Karpas-422 (cell line): ENCODE measurements around the gene CGB7. TPM values are rescaled to one million over a fixed set of nuclear protein-coding genes. Genes with fewer than 3 reads are reported as not detected.
A peak's percentile ranks its signal among the peaks of the same experiment; 100 is the strongest.
"Not testable (repeated sequence)": the region's sequence is repeated elsewhere in the genome, so short reads cannot be mapped to it uniquely, and the experiment has no call there.

Experiments
- DNase-seq: peaks from one replicate; pipeline ENCODE4 v3.0.0-alpha.2; 2015
- H2AFZ ChIP-seq: fragments of 200-600 bp; sonication (generic); 2 replicates; pipeline ENCODE4 v1.6.1; 2014; ENCODE audit warnings: antibody characterized with exemption, low read length, mixed read lengths
- H3K27ac ChIP-seq: fragments of 200-600 bp; sonication (generic); 2 replicates; pipeline ENCODE4 v1.5.1; 2014; ENCODE audit warnings: mild to moderate bottlenecking, low read length, moderate library complexity
- H3K27me3 ChIP-seq: fragments of 200-600 bp; sonication (generic); 2 replicates; pipeline ENCODE4 v1.6.1; 2014; ENCODE audit warnings: low read length, mixed read lengths
- H3K36me3 ChIP-seq: fragments of 200-600 bp; sonication (generic); 2 replicates; pipeline ENCODE4 v1.6.1; 2014; ENCODE audit warnings: low read length, mixed read lengths; ENCODE audit not compliant: insufficient read depth
- H3K4me1 ChIP-seq: fragments of 200-600 bp; sonication (generic); 2 replicates; pipeline ENCODE4 v1.6.1; 2014; ENCODE audit warnings: mild to moderate bottlenecking, low read length, mixed read lengths
- H3K4me2 ChIP-seq: fragments of 200-600 bp; sonication (generic); 2 replicates; pipeline ENCODE4 v1.6.1; 2014; ENCODE audit warnings: low read length, low read depth, mild to moderate bottlenecking; ENCODE audit not compliant: poor library complexity, severe bottlenecking
- H3K4me3 ChIP-seq: fragments of 200-600 bp; sonication (generic); 2 replicates; pipeline ENCODE4 v1.5.1; 2014; ENCODE audit warnings: mild to moderate bottlenecking, antibody characterized with exemption, low read length, mixed read lengths
- H3K79me2 ChIP-seq: fragments of 200-600 bp; sonication (generic); 2 replicates; pipeline ENCODE4 v1.6.1; 2014; ENCODE audit warnings: mild to moderate bottlenecking, low read length, mixed read lengths
- H3K9ac ChIP-seq: fragments of 200-600 bp; sonication (generic); 2 replicates; pipeline ENCODE4 v1.6.0; 2014; ENCODE audit warnings: low read length
- H3K9me2 ChIP-seq: fragments of 200-600 bp; sonication (generic), shearing (Covaris generic); replicated peaks from 2 replicates; pipeline ENCODE4 v1.6.0; 2014; ENCODE audit warnings: mild to moderate bottlenecking, low read length, moderate library complexity; ENCODE audit not compliant: insufficient read depth
- H3K9me3 ChIP-seq: fragments of 300-700, 200-600 bp; sonication (generic); 2 replicates; pipeline ENCODE4 v1.6.1; 2014; ENCODE audit warnings: low read length, mixed read lengths
- H4K20me1 ChIP-seq: fragments of 200-600 bp; sonication (generic); 2 replicates; pipeline ENCODE4 v1.6.1; 2014; ENCODE audit warnings: mild to moderate bottlenecking, antibody characterized with exemption, low read length, low read depth; ENCODE audit not compliant: insufficient read depth
- total RNA-seq: library from RNA; depleted of rRNA; stranded (reverse); fragments of >200 nt; shearing (Covaris generic); gene quantifications from 2 replicates; pipeline ENCODE4 v1.2.3, GENCODE V29; 2014; ENCODE audit warnings: low replicate concordance

Gene CGB7
- total RNA-seq, 1 experiment from 2014 or later, result not detected

GRCh38 chr19:49018388-49019241 lies 38.9 kb downstream of the CGB7 start:
- H2AFZ ChIP-seq, H3K27me3 ChIP-seq, H3K4me2 ChIP-seq, H3K79me2 ChIP-seq, H3K9ac ChIP-seq, H3K9me3 ChIP-seq, H3K36me3 ChIP-seq, H3K9me2 ChIP-seq, H3K4me3 ChIP-seq, H3K27ac ChIP-seq: not testable (repeated sequence)
- peaks cover 27% of the 10 kb centered on the region; the same call in 1 of the 2 replicates for H4K20me1 ChIP-seq
- peak; percentile 46 for DNase-seq
- H3K4me1 ChIP-seq, result peaks cover 16% of the 10 kb centered on the region

- no peaks in the 10 kb centered on the region for H3K27me3 ChIP-seq
- peaks cover 16% of the 10 kb centered on the region for H3K4me1 ChIP-seq
- H3K4me3 ChIP-seq, result no peak overlapping the region
- peak; percentile 75 for DNase-seq
- no peak overlapping the region for H3K27ac ChIP-seq
- peaks cover 27% of the 10 kb centered on the region; the same call in 1 of the 2 replicates for H4K20me1 ChIP-seq
- H2AFZ ChIP-seq, result no peak overlapping the region
- H3K9me2 ChIP-seq, result no peaks in the 10 kb centered on the region
- H3K36me3 ChIP-seq, result peaks cover 6% of the 10 kb centered on the region; the same call in 1 of the 2 replicates
- H3K9ac ChIP-seq, result no peak overlapping the region
- H3K9me3 ChIP-seq, result no peaks in the 10 kb centered on the region
- H3K79me2 ChIP-seq, result no peaks in the 10 kb centered on the region
- no peak overlapping the region for H3K4me2 ChIP-seq
These were observed 39.7 kb downstream of the CGB7 start for GRCh38 chr19:49017666-49018351.

GRCh38 chr19:49017041-49017665 lies 40.4 kb downstream of the CGB7 start, which contains the start of gene LHB:
LHB (minus strand) TSS chr19:49017091; CDS start chr19:49017081, 10 bp downstream.
- DNase-seq, result no peak
- H3K79me2 ChIP-seq, result no peaks in the 10 kb centered on the region
- H3K27ac ChIP-seq, result no peak within 1 kb of the TSS
- H3K36me3 ChIP-seq, result peaks cover 6% of the 10 kb centered on the region; the same call in 1 of the 2 replicates
- peaks cover 16% of the 10 kb centered on the region for H3K4me1 ChIP-seq
- H2AFZ ChIP-seq, result no peak within 1 kb of the TSS
- H3K9ac ChIP-seq, result no peak within 1 kb of the TSS
- H3K4me3 ChIP-seq, result no peak within 1 kb of the TSS
- no peak within 1 kb of the TSS for H3K4me2 ChIP-seq
- peaks cover 27% of the 10 kb centered on the region; the same call in 1 of the 2 replicates for H4K20me1 ChIP-seq
- H3K9me2 ChIP-seq, result no peaks in the 10 kb centered on the region
- no peaks in the 10 kb centered on the region for H3K27me3 ChIP-seq
- no peaks in the 10 kb centered on the region for H3K9me3 ChIP-seq

DNA sequence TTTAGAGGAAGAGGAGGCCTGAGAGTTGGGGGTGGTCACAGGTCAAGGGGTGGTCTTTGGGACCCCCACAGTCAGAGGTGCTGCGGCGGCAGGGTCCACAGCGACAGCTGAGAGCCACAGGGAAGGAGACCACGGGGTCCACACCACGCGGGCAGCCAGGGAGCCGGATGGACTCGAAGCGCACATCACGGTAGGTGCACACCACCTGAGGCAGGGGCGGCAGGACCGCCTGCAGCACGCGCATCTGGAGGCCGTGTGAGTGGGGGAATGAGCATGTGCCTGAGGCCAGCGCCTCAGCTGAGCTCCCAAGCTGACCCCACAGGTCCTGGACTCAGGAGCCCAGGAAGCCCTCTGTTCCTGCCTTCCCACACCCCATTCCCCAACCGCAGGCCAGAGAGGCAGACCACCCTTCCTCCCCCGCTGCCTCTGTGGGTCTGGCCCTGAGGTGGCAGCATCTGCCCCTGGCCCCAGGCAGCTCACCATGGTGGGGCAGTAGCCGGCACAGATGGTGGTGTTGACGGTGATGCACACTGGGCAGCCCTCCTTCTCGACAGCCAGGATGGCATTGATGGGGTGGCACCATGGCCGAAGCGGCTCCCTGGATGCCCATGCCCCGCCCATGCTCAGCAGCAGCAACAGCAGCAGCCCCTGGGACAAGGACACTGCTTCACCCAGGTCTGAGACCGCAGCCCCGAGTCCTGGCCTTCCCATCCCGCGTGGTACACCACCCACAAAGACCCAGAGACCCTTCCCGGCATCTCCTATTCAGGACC lies 41.3 kb downstream of the CGB7 start:
- Histone ChIP-seq H3K4me3 (no peak overlapping the region), H3K4me2 (no peak overlapping the region), H4K20me1 (peaks cover 22% of the 10 kb centered on the region; the same call in 1 of the 2 replicates), H2AFZ (no peak overlapping the region), H3K4me1 (peaks cover 16% of the 10 kb centered on the region), H3K9me2 (no peaks in the 10 kb centered on the region), H3K27ac (no peak overlapping the region), H3K9ac (no peak overlapping the region), H3K27me3 (no peaks in the 10 kb centered on the region), H3K9me3 (no peaks in the 10 kb centered on the region), H3K79me2 (no peaks in the 10 kb centered on the region), H3K36me3 (peaks cover 6% of the 10 kb centered on the region; the same call in 1 of the 2 replicates)
- no peak for DNase-seq

DNA sequence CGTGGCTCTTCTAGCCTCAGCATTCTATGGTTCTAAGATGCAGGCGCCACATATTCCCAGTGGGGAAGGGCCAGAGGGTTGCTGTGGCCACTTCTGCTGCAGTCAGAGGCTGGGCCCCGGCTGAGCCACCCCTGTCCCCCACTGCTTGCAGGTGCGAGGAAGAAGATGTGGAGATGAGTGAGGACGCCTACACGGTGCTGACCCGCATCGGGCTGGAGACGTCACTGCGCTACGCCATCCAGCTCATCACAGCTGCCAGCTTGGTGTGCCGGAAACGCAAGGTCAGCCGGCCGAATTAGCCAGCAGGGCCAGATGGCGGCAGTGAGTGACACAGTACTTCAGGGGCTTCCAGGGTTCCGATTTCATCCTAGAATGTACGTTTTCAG lies 42.7 kb downstream of the CGB7 start:
- H3K9me3 ChIP-seq, result no peaks in the 10 kb centered on the region
- H3K4me1 ChIP-seq, result 0 out of 2 replicates have a peak, but pooled peaks cover 4% of the 10 kb centered on the region
- peaks cover 6% of the 10 kb centered on the region; the same call in 1 of the 2 replicates for H3K36me3 ChIP-seq
- H3K27ac ChIP-seq, result no peak overlapping the region
- no peak overlapping the region for H2AFZ ChIP-seq
- peaks cover 10% of the 10 kb centered on the region; the same call in 1 of the 2 replicates for H4K20me1 ChIP-seq
- no peak overlapping the region for H3K4me2 ChIP-seq
- no peaks in the 10 kb centered on the region for H3K27me3 ChIP-seq
- no peak for DNase-seq
- no peaks in the 10 kb centered on the region for H3K9me2 ChIP-seq
- no peak overlapping the region for H3K4me3 ChIP-seq
- H3K9ac ChIP-seq, result no peak overlapping the region
- no peaks in the 10 kb centered on the region for H3K79me2 ChIP-seq

GRCh38 chr19:49014123-49014869 lies 43.3 kb downstream of the CGB7 start:
- H3K9me3 ChIP-seq, result no peaks in the 10 kb centered on the region
- H3K79me2 ChIP-seq, result no peaks in the 10 kb centered on the region
- no peak overlapping the region for H2AFZ ChIP-seq
- DNase-seq, result no peak
- peaks cover 10% of the 10 kb centered on the region; the same call in 1 of the 2 replicates for H3K36me3 ChIP-seq
- peaks cover 5% of the 10 kb centered on the region; the same call in 1 of the 2 replicates for H4K20me1 ChIP-seq
- no peak overlapping the region for H3K9ac ChIP-seq
- H3K27ac ChIP-seq, result no peak overlapping the region
- H3K4me1 ChIP-seq, result 0 out of 2 replicates have a peak, but pooled peaks cover 4% of the 10 kb centered on the region
- no peak overlapping the region for H3K4me3 ChIP-seq
- H3K27me3 ChIP-seq, result no peaks in the 10 kb centered on the region
- no peaks in the 10 kb centered on the region for H3K9me2 ChIP-seq
- H3K4me2 ChIP-seq, result no peak overlapping the region

- Histone ChIP-seq H3K27ac (no peak overlapping the region), H3K79me2 (no peaks in the 10 kb centered on the region), H3K27me3 (no peaks in the 10 kb centered on the region), H3K4me1 (no peaks in the 10 kb centered on the region), H3K9me3 (no peaks in the 10 kb centered on the region), H3K9ac (no peak overlapping the region), H3K4me3 (no peak overlapping the region), H2AFZ (no peak overlapping the region), H3K9me2 (no peaks in the 10 kb centered on the region), H4K20me1 (0 out of 2 replicates have a peak, but pooled peaks cover 8% of the 10 kb centered on the region), H3K4me2 (no peak overlapping the region), H3K36me3 (peaks cover 22% of the 10 kb centered on the region)
- no peak for DNase-seq
These were observed 46.4 kb downstream of the CGB7 start for GRCh38 chr19:49011194-49011593.
